Activated T-cell treated with anti-CD3 and anti-CD28 coated beads for 4 hours (primary cell): ENCODE measurements around the gene GRID1.
"Not testable (repeated sequence)": the region's sequence is repeated elsewhere in the genome, so short reads cannot be mapped to it uniquely, and the experiment has no call there.

ENCODE experiments used
- DNase-seq: peaks from one replicate; pipeline ENCODE4 v3.0.0-alpha.2; 2020

GRID1 gene

DNA sequence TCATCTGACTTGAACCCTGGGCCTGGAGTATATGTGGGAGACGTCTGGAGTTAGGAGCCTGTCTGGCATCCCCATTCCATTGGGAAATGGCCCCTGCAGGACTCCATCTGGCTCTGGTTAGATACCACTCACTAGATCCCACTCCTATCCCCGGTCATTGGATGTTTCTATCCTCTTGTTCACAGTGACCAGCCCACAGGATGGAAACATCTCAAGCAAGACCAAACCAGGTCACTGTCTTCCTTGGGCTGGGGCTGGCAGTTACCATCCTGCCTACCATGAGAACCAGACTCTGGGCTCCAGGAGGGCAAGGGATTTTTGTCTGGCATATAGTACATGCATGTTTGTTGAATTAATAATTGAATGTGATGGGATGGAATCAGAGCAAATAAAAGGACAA, 415.7 kb downstream of the GRID1 start:
- DNase-seq = no peak

- DNase-seq = no peak
Measured at GRCh38 chr10:85946713-85947326, 419.8 kb downstream of the GRID1 start.

GRCh38 chr10:85936161-85936560, 430.4 kb downstream of the GRID1 start:
- DNase-seq = no peak

GRCh38 chr10:85934586-85934985, 432.0 kb downstream of the GRID1 start:
- no peak for DNase-seq

DNA sequence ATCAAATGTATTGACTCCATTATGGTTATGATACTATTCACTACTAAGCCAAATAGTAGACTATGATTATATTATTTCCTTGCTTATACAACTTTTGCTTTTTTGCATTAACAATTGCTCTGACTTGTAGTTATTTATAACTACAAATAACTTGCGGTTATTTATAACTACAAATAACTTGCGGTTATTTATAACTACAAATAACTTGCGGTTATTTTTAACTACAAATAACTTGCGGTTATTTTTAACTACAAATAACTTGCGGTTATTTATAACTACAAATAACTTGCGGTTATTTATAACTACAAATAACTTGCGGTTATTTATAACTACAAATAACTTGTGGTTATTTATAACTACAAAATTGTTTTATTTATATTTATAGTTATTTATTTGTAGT, 436.6 kb downstream of the GRID1 start:
- not testable (repeated sequence) for DNase-seq

DNA sequence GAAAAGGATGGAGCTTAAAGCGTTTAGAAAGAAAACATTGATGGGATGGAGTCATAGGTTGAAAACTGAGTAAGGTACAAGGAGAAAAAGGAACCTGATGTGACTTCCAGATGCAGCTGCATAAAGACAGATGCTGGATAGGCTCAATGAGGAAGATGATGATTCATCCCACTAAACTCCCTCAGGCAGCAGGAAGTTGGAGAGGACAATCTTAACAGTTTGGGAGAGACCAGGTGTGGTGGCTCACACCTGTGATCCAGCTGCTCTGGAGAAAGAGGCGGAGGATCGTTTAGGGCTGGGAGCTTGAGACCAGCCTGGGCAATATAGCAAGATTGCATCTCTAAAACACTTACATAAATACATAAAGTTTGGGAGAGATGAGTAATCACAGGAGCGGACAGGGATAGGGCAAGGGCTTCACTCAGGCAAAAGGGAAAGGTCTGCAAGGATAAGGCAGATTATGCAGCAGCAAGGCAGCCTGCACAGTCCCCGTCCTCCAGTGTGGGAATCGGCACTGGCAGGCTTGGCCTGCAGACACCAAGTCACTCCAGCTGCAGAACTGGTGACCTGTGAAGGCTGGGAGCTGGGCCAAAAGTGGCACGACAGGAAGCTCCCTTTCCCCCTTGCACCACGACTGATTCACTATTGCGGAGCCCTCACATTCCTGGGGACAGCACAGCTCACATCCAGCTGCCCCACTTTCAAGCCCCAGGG, 438.5 kb downstream of the GRID1 start:
- no peak for DNase-seq

- no peak for DNase-seq
Measured at GRCh38 chr10:85926986-85927385, 439.6 kb downstream of the GRID1 start.

DNA sequence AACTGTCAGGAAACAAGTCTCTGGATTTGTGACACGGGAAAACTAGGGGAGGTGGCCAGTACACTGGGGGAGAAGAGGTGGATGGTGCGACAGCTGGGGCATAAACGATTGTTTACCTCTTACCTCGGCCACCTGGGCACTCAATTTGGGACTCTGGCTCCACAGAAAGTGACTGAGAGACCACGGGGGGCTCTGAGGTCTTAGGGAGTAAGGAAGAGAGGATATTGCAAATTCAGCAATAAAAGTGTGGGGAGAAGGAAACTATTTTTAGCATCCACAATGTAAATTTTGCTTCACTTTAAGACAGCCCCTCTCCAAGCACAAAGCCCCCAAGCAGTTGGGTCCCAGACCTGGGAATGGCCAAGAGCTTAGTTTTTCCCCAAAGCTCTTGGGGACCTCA, 440.5 kb downstream of the GRID1 start:
- DNase-seq = no peak

- no peak for DNase-seq
Measured at GRCh38 chr10:85925201-85925750, 441.3 kb downstream of the GRID1 start.

GRCh38 chr10:85924382-85925102, 442.1 kb downstream of the GRID1 start:
- DNase-seq = no peak

DNA sequence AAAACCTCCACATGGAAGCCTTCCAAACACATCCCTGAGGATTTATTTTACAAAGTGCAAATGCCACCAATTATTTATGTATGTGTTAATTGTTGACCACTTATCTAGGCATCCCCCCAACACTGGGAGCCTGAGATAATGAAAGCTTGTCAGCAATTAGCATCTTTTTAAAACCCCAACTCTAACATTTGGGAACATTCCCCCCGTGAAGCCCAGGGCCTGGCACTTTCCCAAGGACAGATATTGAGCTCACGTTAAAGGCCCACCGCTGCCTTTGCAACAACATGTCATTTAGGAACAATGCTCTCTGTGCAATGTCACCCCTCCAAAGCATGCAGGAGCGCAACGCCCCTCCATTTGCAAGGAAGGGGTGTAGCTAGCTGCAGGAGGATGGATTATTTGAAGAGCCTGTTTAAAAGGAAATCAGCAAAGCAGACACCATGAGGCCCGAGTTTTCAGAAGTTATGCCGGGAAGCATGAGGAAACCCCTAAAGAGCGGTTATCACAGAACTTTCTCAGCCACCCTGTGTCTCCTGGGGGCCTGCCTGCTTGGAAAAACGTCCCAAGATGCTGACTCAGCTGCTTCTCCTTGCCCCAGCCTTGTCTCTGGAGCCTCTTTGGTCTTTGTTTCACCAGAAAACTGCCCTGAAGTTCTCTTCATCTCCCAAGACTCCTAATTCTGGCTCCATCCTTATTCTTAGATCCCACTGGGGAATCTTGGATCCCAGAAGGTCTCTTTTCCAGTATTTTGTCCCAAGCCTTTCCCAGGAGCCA, 444.1 kb downstream of the GRID1 start:
- no peak for DNase-seq

- no peak for DNase-seq
Measured at GRCh38 chr10:85921789-85922188, 444.8 kb downstream of the GRID1 start.

DNA sequence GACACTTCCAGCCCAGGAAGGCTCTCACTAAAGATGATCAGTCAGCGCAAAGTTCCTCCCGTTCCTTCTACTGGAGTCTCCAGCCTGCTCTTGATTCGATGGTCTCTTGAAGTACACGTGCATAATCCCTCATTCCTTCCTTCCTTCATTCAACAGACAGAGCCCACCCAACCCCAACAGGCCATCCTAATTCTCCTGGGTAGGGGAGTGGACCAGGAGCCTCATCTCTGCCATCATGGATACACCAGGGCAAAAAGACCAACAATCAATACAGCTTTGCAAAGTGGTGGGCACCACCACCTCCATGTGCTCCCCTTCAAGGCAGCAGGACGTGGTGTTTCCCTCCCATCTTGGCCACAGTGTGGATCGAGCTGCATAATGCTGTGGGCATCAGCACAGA, 446.3 kb downstream of the GRID1 start:
- DNase-seq = no peak

DNA sequence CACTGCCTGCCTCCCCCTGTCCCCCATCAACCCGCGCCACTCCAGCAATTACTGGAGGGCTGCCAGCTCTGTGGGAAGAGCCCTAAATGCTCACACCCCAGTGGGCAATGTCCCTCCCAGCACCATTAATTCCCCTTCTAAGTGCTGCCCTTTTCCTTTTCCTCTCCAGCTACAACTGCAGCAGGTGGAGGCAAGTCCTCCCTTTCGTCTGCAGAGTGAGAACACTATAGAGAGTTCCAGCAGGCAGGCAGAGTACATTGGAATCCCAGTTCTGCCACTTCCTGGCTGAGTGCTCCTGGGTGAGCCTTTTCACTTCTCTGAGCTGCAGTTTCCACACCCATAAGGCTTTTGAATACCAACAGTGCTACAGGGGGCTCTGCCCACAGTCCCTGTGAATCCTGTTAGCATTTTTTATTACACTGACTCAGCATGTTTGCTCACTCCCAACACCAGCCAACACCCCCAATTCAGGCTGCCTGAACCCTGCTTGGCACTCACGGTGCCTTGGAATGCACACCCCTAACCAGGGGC, 447.0 kb downstream of the GRID1 start:
- DNase-seq = no peak

DNA sequence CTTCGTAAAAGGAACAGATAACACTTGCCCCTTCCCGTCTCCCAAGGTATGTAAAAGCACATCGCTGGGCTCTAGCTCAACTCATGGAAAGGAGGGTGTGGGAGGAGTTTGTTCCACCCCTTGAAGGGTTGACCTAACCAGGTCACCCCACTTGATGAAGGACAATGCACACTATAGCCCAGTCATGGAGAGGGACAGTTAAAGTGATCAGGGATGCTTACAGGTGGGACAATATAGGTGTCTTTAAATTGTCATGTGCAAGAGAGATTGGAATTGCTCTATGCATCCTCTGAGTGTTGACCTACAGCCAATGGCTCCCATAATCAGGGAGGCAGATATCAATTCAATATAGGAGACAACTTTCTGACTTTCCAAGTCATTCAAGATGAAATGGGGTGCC, 448.2 kb downstream of the GRID1 start:
- DNase-seq = no peak

GRCh38 chr10:85917601-85918000, 449.0 kb downstream of the GRID1 start:
- DNase-seq = no peak

DNA sequence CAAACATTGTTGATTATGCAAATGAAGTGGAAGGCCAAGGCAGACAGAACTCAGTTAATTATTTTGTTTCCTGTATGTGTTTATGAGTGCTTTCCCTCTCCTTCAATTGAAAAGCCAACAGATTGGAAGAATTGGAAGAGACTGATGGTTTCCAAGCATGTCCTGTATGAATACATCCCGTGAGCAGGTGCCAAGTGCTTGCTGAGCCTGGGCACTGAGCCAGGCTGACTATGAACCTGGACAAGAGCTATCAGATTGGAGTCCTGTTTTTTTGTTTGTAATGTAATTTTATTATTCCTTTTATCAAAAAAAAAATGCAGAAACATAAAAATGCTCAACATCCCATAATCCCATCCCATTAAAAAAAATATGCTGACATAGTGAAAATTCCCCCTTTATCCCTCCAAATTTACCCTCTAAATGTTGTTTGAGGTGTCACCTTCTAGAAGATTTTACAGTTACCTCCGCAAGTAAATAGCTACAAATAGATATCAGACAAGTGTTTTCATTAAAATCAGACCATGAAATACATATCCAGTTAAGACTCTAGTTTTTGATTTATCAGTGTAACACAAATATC, 449.5 kb downstream of the GRID1 start:
- DNase-seq = no peak

GRCh38 chr10:85916286-85916685, 450.3 kb downstream of the GRID1 start:
- no peak for DNase-seq

- no peak for DNase-seq
Measured at GRCh38 chr10:85915245-85915846, 451.2 kb downstream of the GRID1 start.

- DNase-seq = no peak
Measured at GRCh38 chr10:85914720-85915119, 451.9 kb downstream of the GRID1 start.

DNA sequence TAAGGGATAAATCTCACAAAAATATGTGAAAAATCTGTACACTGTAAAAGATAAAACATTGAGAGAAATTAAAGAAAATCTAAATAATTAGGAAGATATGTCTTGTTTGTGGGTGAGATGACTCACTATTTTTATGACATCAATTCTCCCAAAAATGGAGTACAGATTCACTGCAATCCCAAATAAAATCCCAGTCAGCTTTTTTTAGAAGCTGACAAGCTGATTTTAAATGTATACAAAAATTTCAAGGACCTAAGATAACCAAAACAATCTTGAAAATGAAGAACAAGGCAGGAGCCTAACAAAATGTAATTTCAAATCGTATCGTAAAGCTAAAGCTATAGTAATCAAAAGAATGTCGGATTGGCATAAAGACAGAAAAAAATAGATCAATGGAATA, 458.1 kb downstream of the GRID1 start:
- DNase-seq = no peak

GRCh38 chr10:85902051-85902450, 464.5 kb downstream of the GRID1 start:
- no peak for DNase-seq
